SK-N-SH (cell line): ENCODE data around the gene KYAT1.

Experiments used
- TAF1 ChIP-seq: IDR thresholded peaks from 2 replicates; pipeline ENCODE4 v1.6.1; 2012; ENCODE audit warnings: low read depth, mild to moderate bottlenecking, low read length, moderate library complexity, borderline replicate concordance
- YY1 ChIP-seq: IDR thresholded peaks from 2 replicates; pipeline ENCODE4 v1.4.0; 2012; ENCODE audit warnings: low read depth, mild to moderate bottlenecking
- TF ChIP-seq, protein P1 (sequence below): fragments of 200-600 bp; sonication (generic); IDR thresholded peaks from 2 replicates; pipeline ENCODE4 v1.6.1; 2017; ENCODE audit warnings: antibody characterized with exemption, mild to moderate bottlenecking, moderate library complexity

DNA sequence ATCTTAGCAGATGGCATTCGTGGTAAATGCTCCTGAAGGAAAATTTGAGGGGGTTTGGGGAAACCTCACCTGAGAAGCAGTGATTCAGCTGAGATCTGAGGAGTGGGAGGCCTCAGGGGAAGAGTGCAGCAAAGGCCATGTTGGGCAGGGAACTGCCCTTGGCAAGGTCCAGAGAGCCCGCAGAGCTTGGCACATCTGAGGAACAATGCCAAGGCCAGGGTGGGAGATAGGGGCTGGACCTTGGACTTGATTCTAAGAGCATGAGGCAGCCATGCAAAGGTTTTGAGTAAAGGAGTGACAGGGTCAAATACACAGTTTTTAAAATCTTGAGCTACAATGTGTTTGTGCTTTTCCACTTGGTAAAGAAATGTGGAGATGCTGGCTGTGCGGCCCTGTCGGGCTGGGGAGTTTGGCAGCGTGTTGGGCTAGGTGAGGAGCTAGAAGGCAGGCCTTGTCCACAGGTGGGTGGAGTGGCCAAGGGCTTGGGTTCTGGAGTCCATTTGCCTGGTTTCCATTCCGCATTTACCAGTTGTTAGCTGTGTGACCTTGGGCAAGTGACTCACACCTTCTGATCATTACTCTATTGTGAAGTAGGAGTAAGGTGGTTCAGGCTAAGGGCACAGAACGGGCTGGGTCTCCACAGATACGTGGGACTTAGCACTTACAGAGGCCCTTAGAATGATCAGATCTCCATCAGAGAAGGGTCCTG lies 88.6 kb downstream of the KYAT1 start:
- TF ChIP-seq, protein P1, sequence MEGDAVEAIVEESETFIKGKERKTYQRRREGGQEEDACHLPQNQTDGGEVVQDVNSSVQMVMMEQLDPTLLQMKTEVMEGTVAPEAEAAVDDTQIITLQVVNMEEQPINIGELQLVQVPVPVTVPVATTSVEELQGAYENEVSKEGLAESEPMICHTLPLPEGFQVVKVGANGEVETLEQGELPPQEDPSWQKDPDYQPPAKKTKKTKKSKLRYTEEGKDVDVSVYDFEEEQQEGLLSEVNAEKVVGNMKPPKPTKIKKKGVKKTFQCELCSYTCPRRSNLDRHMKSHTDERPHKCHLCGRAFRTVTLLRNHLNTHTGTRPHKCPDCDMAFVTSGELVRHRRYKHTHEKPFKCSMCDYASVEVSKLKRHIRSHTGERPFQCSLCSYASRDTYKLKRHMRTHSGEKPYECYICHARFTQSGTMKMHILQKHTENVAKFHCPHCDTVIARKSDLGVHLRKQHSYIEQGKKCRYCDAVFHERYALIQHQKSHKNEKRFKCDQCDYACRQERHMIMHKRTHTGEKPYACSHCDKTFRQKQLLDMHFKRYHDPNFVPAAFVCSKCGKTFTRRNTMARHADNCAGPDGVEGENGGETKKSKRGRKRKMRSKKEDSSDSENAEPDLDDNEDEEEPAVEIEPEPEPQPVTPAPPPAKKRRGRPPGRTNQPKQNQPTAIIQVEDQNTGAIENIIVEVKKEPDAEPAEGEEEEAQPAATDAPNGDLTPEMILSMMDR, result no peak
- TF ChIP-seq TAF1 (no peak), YY1 (no peak)
